ENCODE results near the gene LPIN2. TPM values are rescaled to one million over a fixed set of nuclear protein-coding genes. Genes with fewer than 3 reads are reported as not detected.
A peak's percentile ranks its signal among the peaks of the same experiment; 100 is the strongest.

Gene LPIN2
- total and polyA plus RNA-seq, 3 donors from 2014 or later, result 56.0 to 141 (median 109) TPM

- Histone ChIP-seq H3K27ac (no peak overlapping the region), H3K4me3 (no peak overlapping the region), H3K4me1 (peaks cover 45% of the 10 kb centered on the region), H3K9me3 (no peaks in the 10 kb centered on the region), H3K27me3 (no peaks in the 10 kb centered on the region), H3K36me3 (ENCODE audit: low read depth, missing control alignments) (no peaks in the 10 kb centered on the region)
- WGBS, 2 donors, result 84 to 93% methylated on average over 3 of the region's 3 CpGs
- TF ChIP-seq POLR2A (IDR thresholded peaks at IDR 0.05), result no peak
- TF ChIP-seq CTCF (IDR thresholded peaks at IDR 0.05), result no peak
- no peak for DNase-seq
- intact Hi-C loops (cut with DNase I; ENCODE audit: low total_unique reads), result no loop called here
Observed at GRCh38 chr18:2984091-2984490, 28.9 kb downstream of the LPIN2 start.

GRCh38 chr18:2983296-2983695 lies 29.6 kb downstream of the LPIN2 start:
- intact Hi-C loops (cut with DNase I; ENCODE audit: low total_unique reads), result no loop called here
- H3K27me3 ChIP-seq, result no peaks in the 10 kb centered on the region
- no peak for DNase-seq
- no peak overlapping the region for H3K4me3 ChIP-seq
- WGBS, 2 donors, result 75 to 77% methylated on average over 2 of the region's 2 CpGs
- H3K27ac ChIP-seq, result peak overlapping the region in 1 of 2 donors; percentile 86
- peaks cover 50% of the 10 kb centered on the region for H3K4me1 ChIP-seq
- H3K36me3 ChIP-seq (ENCODE audit: low read depth, missing control alignments), result no peaks in the 10 kb centered on the region
- TF ChIP-seq POLR2A (IDR thresholded peaks at IDR 0.05), result no peak
- TF ChIP-seq CTCF (IDR thresholded peaks at IDR 0.05), result no peak
- H3K9me3 ChIP-seq, result no peaks in the 10 kb centered on the region

GRCh38 chr18:2982452-2983269 lies 30.3 kb downstream of the LPIN2 start:
- DNase-seq, result no peak
- WGBS, 2 donors, result 59 to 64% methylated on average over 2 of the region's 2 CpGs
- Histone ChIP-seq H3K36me3 (ENCODE audit: low read depth, missing control alignments) (no peaks in the 10 kb centered on the region), H3K9me3 (no peaks in the 10 kb centered on the region), H3K27ac (peak overlapping the region in 1 of 2 donors; percentile 86), H3K27me3 (no peaks in the 10 kb centered on the region), H3K4me3 (no peak overlapping the region), H3K4me1 (peaks cover 56% of the 10 kb centered on the region)
- intact Hi-C loops (cut with DNase I; ENCODE audit: low total_unique reads), result no loop called here
- TF ChIP-seq POLR2A (IDR thresholded peaks at IDR 0.05) (no peak), CTCF (IDR thresholded peaks at IDR 0.05) (no peak)

GRCh38 chr18:2982022-2982421 lies 30.9 kb downstream of the LPIN2 start:
- 40 to 49% methylated on average over 1 of the region's 1 CpG for WGBS, 2 donors
- H3K27me3 ChIP-seq, result no peaks in the 10 kb centered on the region
- H3K4me1 ChIP-seq, result peaks cover 57% of the 10 kb centered on the region
- no peak for DNase-seq
- no peaks in the 10 kb centered on the region for H3K36me3 ChIP-seq (ENCODE audit: low read depth, missing control alignments)
- H3K4me3 ChIP-seq, result no peak overlapping the region
- TF ChIP-seq POLR2A (IDR thresholded peaks at IDR 0.05) (no peak), CTCF (IDR thresholded peaks at IDR 0.05) (no peak)
- H3K27ac ChIP-seq, result peak overlapping the region in 1 of 2 donors; percentile 86
- intact Hi-C loops (cut with DNase I; ENCODE audit: low total_unique reads), result no loop called here
- no peaks in the 10 kb centered on the region for H3K9me3 ChIP-seq

Data from testis (tissue), 3 donors.